HepG2 (cell line): ENCODE data around the gene ARCN1. TPM values are rescaled to one million over a fixed set of nuclear protein-coding genes. Genes with fewer than 3 reads are reported as not detected.

Experiments used
- ATAC-seq: fragments of 200-7000 bp; cut with Tn5 transposase; 3 replicates; pipeline ENCODE4 v1.9.1; 2020; ENCODE audit warnings: mild to moderate bottlenecking, moderate library complexity
- BruUV-seq: library from RNA; stranded (reverse); fragments of 400-500 nt; replicated peaks from 2 replicates; lab custom pipeline; 2021; lab: Mats Ljungman, UMichigan
- CTCF ChIA-PET: fragments of 300-600 bp; formaldehyde crosslinking; extraction: SDS; loops from one replicate; lab custom pipeline; 2021; ENCODE audit warnings: low total read pairs, inconsistent platforms, low intra/inter-chr PET ratio; lab: Yijun Ruan, JAX
- POLR2A ChIA-PET: fragments of 350-600 bp; sonication (Branson Sonifier 250); formaldehyde crosslinking; loops from one replicate; lab custom pipeline; 2020; ENCODE audit warnings: antibody characterized with exemption, inconsistent platforms; lab: Yijun Ruan, JAX
- DNase-seq: peaks from one replicate; pipeline ENCODE4 v3.0.0-alpha.2; 2015; ENCODE audit warnings: low spot score
- FAIRE-seq: peaks from 3 replicates; lab custom pipeline; 2011; peaks lifted over from hg19 to GRCh38; lab: Jason Lieb, UNC
- H2AFZ ChIP-seq: one replicate; pipeline ENCODE4 v1.6.1; 2011; ENCODE audit warnings: low read length, inconsistent platforms
- H3K27ac ChIP-seq: fragments of 300-600 bp; 3 replicates; pipeline ENCODE4 v1.8.0; 2011; ENCODE audit warnings: mixed run types, mild to moderate bottlenecking, mixed read lengths, low read length, inconsistent platforms; ENCODE audit not compliant: insufficient read depth; ENCODE audit errors: extremely low read length
- H3K27me3 ChIP-seq, 2 experiments: fragments of 200-600 bp in 1 of 2; 2 replicates in 1 of 2; 3 replicates in 1 of 2; pipeline versions ENCODE4 v1.6.0 to v1.8.0; 2011; ENCODE audit warnings: low read length in 2 of 2, mild to moderate bottlenecking in 2 of 2, moderate library complexity in 2 of 2, inconsistent platforms in 1 of 2; ENCODE audit not compliant: insufficient read depth in 2 of 2, control insufficient read depth in 1 of 2
- H3K36me3 ChIP-seq, 2 experiments: fragments of 200-600 bp in 1 of 2; replicated peaks in 1 of 2; 2 replicates in 1 of 2; 3 replicates in 1 of 2; pipeline versions ENCODE4 v1.5.1 to v1.8.0; 2011; ENCODE audit warnings: low read length in 2 of 2, inconsistent platforms in 1 of 2; ENCODE audit not compliant: insufficient read depth in 2 of 2, control insufficient read depth in 1 of 2
- H3K4me1 ChIP-seq: 2 replicates; pipeline ENCODE4 v1.5.1; 2012; ENCODE audit warnings: low read length, inconsistent platforms; ENCODE audit not compliant: insufficient read depth
- H3K4me2 ChIP-seq: 2 replicates; pipeline ENCODE4 v1.6.0; 2011; ENCODE audit warnings: low read depth, low read length, inconsistent platforms
- H3K4me3 ChIP-seq, 3 experiments: fragments of 200-600 bp in 1 of 3; sonication (generic), shearing (Covaris generic) in 1 of 3; replicated peaks in 1 of 3; 2 replicates each; pipeline ENCODE4 v1.5.1; 2011 to 2016; ENCODE audit warnings: low read length in 3 of 3, inconsistent platforms in 2 of 3, low read depth in 2 of 3, mild to moderate bottlenecking in 2 of 3, control low read depth in 1 of 3, mixed read lengths in 1 of 3; ENCODE audit not compliant: insufficient read depth in 1 of 3
- H3K79me2 ChIP-seq: one replicate; pipeline ENCODE4 v1.6.1; 2011; ENCODE audit warnings: low read length, inconsistent platforms; ENCODE audit not compliant: insufficient read depth
- H3K9ac ChIP-seq: 2 replicates; pipeline ENCODE4 v1.6.0; 2011; ENCODE audit warnings: mild to moderate bottlenecking, low read depth, low read length, inconsistent platforms; ENCODE audit not compliant: insufficient read depth
- H3K9me3 ChIP-seq: 2 replicates; pipeline ENCODE4 v1.5.1; 2012; ENCODE audit warnings: mild to moderate bottlenecking, low read length
- H4K20me1 ChIP-seq: 2 replicates; pipeline ENCODE4 v1.6.0; 2011; ENCODE audit warnings: inconsistent platforms, mild to moderate bottlenecking, low read length, moderate library complexity; ENCODE audit not compliant: insufficient read depth
- FOXA1 ChIP-seq, 2 experiments: fragments of 450-650 bp in 1 of 2; sonication (generic) in 1 of 2; formaldehyde crosslinking in 1 of 2; IDR thresholded peaks; 2 replicates each; pipeline versions ENCODE4 v1.4.0 to v1.6.1; 2016 to 2020; ENCODE audit warnings: missing genetic modification reagents in 1 of 2
- FOXO1 ChIP-seq: sonication (generic); formaldehyde crosslinking; IDR thresholded peaks from 2 replicates; pipeline ENCODE4 v1.4.0; 2020; ENCODE audit warnings: missing genetic modification reagents
- GATAD1 ChIP-seq: IDR thresholded peaks from 2 replicates; pipeline ENCODE4 v1.6.1; 2016; ENCODE audit warnings: missing genetic modification reagents, missing compliant biosample characterization
- SIX4 ChIP-seq: sonication (generic); formaldehyde crosslinking; IDR thresholded peaks from 2 replicates; pipeline ENCODE4 v1.4.0; 2020; ENCODE audit warnings: missing genetic modification reagents
- U2AF1 ChIP-seq: fragments of 200-400 bp; formaldehyde crosslinking; optimal IDR thresholded peaks from 2 replicates; pipeline ENCODE3; 2017; ENCODE audit warnings: mild to moderate bottlenecking, low read depth, low read length
- ZNF33A ChIP-seq: sonication (generic); formaldehyde crosslinking; IDR thresholded peaks from 2 replicates; pipeline ENCODE4 v1.5.1; 2020; ENCODE audit warnings: missing genetic modification reagents, mild to moderate bottlenecking, moderate library complexity, borderline replicate concordance
- ZNF569 ChIP-seq: sonication (generic); formaldehyde crosslinking; IDR thresholded peaks from 2 replicates; pipeline ENCODE4 v1.5.0; 2020; ENCODE audit warnings: mild to moderate bottlenecking, missing genetic modification reagents, moderate library complexity, borderline replicate concordance
- ZSCAN9 ChIP-seq: IDR thresholded peaks from 2 replicates; pipeline ENCODE4 v1.6.1; 2016; ENCODE audit warnings: borderline replicate concordance
- WGBS: methylation state at CpG from one replicate; pipeline ENCODE4 v1.1.6; 2017; ENCODE audit warnings: low lambda C conversion rate; 5-methylcytosine and 5-hydroxymethylcytosine counted together
- in situ Hi-C: cut with HindIII; loops from 2 replicates; pipeline ENCODE4 v1.10.0; 2017; ENCODE audit warnings: low pct_unique_long_range_greater_than_20kb; ENCODE audit not compliant: extremely low pct_ligation_motif_present
- intact Hi-C: fragments of 100-400 bp; cut with micrococcal nuclease; formaldehyde crosslinking; loops from one replicate; pipeline ENCODE4 v1.10.0; 2022; ENCODE audit not compliant: unreplicated experiment
- polyA plus RNA-seq, 8 experiments: library from polyadenylated mRNA; depleted of rRNA in 3 of 8; stranded (reverse) in 7 of 8; unstranded in 1 of 8; fragments of >200 nt; fragmentation: Illumina TruSeq in 4 of 8; extraction: Trizol in 4 of 8; gene quantifications; 2 replicates each; pipeline versions ENCODE4 v1.2.1 to v1.2.3, GENCODE V29; 2011 to 2016; ENCODE audit warnings: low read depth in 4 of 8, missing spikeins in 1 of 8, mixed read lengths in 1 of 8; ENCODE audit not compliant: insufficient read depth in 1 of 8
- total RNA-seq, 5 experiments: library from RNA; depleted of rRNA; stranded (reverse); fragments of >200 nt; fragmentation: Illumina TruSeq; extraction: Trizol; gene quantifications; 2 replicates each; pipeline ENCODE4 v1.2.3, GENCODE V29; 2016; ENCODE audit warnings: low read depth in 1 of 5
- TF ChIP-seq, protein P1 (sequence below): sonication (generic); formaldehyde crosslinking; IDR thresholded peaks from 2 replicates; pipeline ENCODE4 v1.4.0; 2020; ENCODE audit warnings: missing genetic modification reagents

Gene ARCN1
- total and polyA plus RNA-seq, 2 of the 13 experiments (the other 11 are each of a cell fraction or from before 2014, with no cell fraction given), result 148 to 200 TPM

DNA sequence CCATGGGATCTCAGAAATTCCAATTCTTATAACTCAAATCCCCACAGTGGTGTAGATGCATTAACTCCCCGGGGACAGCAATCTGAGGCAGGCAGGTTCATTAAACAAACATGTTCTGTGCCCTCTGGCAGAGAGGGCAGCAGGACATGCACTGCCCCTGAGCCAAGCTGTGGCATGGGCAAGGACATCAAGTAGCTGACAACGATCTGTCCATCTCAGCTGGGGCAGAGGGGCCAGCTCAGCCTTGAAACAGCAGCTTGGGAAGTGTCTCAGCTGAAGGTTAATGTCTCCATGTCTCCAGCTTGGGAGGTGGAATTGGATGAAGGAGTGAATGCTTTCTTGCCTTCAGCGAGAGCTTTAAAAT, 27.6 kb upstream of the ARCN1 start:
- H3K9ac ChIP-seq, result no peak overlapping the region
- ChIA-PET CTCF (no interaction called here), POLR2A (no interaction called here)
- no peaks in the 10 kb centered on the region for H3K27me3 ChIP-seq
- H3K27ac ChIP-seq, result no peak overlapping the region
- no peaks in the 10 kb centered on the region; a peak in 2 of 5 replicates for H3K36me3 ChIP-seq
- DNase-seq (no peak), FAIRE-seq (no peak), ATAC-seq (no peak)
- no peak overlapping the region for H2AFZ ChIP-seq
- intact Hi-C loops (no loop called here), in situ Hi-C loops (no loop called here)
- no peak overlapping the region for H3K4me3 ChIP-seq
- H3K9me3 ChIP-seq, result no peaks in the 10 kb centered on the region
- no TSS peak for BruUV-seq
- H4K20me1 ChIP-seq, result no peaks in the 10 kb centered on the region
- no peak overlapping the region for H3K4me2 ChIP-seq
- no peaks in the 10 kb centered on the region for H3K4me1 ChIP-seq
- TF ChIP-seq FOXA1 (IDR thresholded peaks at IDR 0.05), result no peak
- TF ChIP-seq FOXA1 (CRISPR knock-in tag; IDR thresholded peaks at IDR 0.05), result no peak
- no peak for TF ChIP-seq SIX4 (CRISPR knock-in tag)
- TF ChIP-seq GATAD1, result no peak
- no peaks in the 10 kb centered on the region for H3K79me2 ChIP-seq
- 87% methylated on average over 3 of the region's 3 CpGs for WGBS

DNA sequence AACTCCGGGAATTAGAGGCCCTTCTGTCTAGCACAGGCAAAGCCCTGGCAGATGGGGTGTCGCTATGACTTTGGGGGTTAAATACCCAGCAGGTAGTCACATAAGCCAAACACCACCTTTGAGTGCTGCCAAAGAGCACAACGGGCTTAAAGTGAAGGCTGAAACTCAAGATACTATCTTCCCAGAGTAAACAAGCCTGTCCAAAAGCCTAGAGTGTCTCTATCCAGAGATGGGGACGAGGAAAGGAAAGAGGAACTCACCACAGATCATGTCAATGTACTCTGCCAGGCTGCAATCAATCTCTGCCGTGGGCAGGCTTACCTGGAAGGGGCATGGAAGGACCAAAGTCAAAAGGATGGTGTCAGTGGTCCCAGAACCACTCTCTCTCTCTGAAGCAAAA, 26.7 kb upstream of the ARCN1 start:
- POLR2A ChIA-PET, result no interaction called here

More for the DNA sequence above, 26.7 kb upstream of the ARCN1 start:
- H3K27ac ChIP-seq, result no peak overlapping the region
- no peaks in the 10 kb centered on the region for H3K9me3 ChIP-seq
- no peak overlapping the region for H3K4me2 ChIP-seq
- H4K20me1 ChIP-seq, result no peaks in the 10 kb centered on the region
- no peak for DNase-seq
- in situ Hi-C loops, result no loop called here
- CTCF ChIA-PET, result no interaction called here
- H3K4me3 ChIP-seq, result no peak overlapping the region
- H3K9ac ChIP-seq, result no peak overlapping the region
- H3K36me3 ChIP-seq, result no peaks in the 10 kb centered on the region; a peak in 2 of 5 replicates
- H2AFZ ChIP-seq, result no peak overlapping the region
- no peaks in the 10 kb centered on the region for H3K79me2 ChIP-seq
- H3K27me3 ChIP-seq, result no peaks in the 10 kb centered on the region
- no peak for ATAC-seq
- BruUV-seq, result no TSS peak
- no peak for TF ChIP-seq ZSCAN9 (CRISPR knock-in tag)
- TF ChIP-seq ZNF33A (CRISPR knock-in tag), result no peak
- TF ChIP-seq U2AF1, result no peak
- TF ChIP-seq, protein P1, sequence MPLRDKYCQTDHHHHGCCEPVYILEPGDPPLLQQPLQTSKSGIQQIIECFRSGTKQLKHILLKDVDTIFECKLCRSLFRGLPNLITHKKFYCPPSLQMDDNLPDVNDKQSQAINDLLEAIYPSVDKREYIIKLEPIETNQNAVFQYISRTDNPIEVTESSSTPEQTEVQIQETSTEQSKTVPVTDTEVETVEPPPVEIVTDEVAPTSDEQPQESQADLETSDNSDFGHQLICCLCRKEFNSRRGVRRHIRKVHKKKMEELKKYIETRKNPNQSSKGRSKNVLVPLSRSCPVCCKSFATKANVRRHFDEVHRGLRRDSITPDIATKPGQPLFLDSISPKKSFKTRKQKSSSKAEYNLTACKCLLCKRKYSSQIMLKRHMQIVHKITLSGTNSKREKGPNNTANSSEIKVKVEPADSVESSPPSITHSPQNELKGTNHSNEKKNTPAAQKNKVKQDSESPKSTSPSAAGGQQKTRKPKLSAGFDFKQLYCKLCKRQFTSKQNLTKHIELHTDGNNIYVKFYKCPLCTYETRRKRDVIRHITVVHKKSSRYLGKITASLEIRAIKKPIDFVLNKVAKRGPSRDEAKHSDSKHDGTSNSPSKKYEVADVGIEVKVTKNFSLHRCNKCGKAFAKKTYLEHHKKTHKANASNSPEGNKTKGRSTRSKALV (CRISPR knock-in tag), result no peak
- TF ChIP-seq ZNF569, result no peak
- TF ChIP-seq FOXO1 (CRISPR knock-in tag), result no peak
- TF ChIP-seq, all 625 proteins: peak for 0
- WGBS, result 67% methylated on average over 5 of the region's 5 CpGs
- no peaks in the 10 kb centered on the region for H3K4me1 ChIP-seq
- intact Hi-C loops, result no loop called here
- no peak for FAIRE-seq
